TTC549 (cell line): ENCODE data around the gene PML.

Source experiments
- FAIRE-seq: peaks from 2 replicates; lab custom pipeline; 2012; peaks lifted over from hg19 to GRCh38; lab: Jason Lieb, UNC

Gene PML

DNA sequence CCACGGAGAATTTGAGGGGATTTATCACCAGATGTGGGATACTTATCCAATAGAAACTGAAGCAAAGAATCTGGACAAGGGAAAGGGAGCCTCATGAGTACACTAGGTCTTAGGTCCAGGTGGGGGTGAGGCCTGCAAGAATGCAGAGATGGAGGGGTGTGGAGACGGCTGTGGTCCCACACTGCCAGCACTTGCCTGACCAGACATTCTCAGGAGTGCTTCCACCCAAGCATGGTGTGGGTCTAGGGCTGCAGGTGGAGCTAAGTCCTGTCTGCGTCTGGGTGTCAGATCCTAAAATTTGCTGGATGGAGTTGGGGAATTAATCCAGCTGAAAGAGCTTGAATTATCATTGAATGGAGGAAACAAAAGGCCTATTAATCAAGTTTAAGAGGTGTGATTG lies 14.4 kb downstream of the PML start:
- FAIRE-seq = no peak

DNA sequence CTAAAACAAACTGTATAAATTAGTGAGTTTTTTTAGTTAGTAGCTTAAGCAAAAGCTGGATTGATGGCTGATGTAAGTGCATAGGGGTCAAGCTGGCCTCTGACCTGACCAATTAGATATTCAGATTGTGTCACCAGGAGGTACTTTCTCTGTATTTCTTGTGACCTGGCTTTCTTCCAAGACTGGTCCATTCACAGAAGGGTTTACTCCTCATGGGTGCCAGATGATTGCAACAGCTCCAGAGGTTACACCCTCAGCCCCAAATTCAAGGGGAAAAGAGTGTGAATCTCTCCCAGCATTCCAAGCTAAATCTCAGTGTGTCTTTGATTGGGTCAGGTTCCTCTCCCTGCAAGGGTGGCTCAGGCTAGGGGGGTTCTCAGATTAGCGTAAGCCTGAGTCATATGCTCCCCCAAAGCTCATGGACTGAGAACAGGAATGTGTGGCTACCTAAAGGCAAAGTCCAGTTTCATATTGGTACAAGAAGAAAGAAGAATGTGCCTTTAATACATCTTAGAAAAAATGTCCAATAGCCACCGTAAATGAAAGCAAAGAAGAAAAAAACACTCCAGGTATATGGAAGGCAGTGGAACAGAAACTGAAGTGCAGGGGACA lies 16.5 kb downstream of the PML start:
- FAIRE-seq = no peak

DNA sequence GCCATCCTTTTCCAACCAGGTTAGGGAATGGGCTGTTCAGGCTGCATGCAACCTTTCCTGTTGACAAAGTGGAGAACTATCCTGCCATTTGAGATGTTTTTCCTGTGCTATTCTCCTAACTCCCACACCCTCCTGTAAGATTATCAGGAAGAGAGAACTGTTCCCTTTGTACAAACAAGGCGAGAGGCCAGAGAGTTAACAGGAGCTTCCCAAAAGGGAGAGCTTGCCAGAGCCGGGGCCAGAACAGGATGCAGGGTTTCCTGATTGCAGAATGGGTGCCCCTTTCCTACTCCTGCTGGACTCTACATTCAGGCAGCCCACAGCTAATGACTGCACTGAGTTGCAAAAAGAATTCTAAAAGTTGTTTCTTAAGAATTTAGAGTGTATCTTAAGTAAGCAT lies 17.1 kb downstream of the PML start:
- no peak for FAIRE-seq

DNA sequence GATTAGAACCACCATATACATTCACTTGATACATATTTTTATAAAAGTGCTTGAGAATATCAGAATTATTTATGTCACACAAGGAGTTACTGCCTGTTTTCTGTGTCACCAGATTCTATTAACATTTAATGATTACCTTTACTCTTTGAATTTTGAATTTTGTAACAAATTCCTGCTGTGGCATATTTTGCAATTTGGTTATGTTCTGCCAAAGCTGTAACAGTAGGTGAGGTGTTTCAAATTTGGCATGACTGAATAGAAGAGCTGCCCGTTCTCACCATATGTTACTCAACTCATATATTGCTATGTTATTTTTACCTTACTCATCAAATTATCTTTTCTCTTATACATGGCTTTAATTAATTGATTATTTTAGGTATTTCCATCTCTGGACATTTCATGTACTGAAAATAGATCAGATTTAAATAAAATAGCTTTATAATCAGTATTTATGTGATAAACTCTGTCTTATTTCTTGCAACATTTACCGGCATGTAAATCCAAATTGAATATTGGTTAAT lies 18.9 kb downstream of the PML start:
- no peak for FAIRE-seq

DNA sequence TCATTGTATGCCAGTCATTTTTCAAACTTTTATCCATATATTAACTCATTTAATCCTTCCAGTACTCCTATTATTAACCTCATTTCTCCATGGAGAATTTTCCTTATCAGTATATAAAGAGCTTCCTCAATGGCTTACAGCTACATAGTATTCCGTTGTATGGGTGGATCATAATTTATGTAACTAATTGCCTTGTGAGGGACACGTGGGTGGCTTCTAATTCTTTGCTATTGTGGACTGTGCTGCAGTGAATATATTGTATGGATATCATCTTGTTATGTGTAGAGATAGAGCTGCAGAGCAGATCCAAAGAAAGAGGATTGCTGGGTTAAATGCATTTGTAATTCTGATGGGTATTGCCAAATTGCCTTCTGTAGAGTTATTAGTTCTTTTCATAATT lies 25.2 kb downstream of the PML start:
- no peak for FAIRE-seq

DNA sequence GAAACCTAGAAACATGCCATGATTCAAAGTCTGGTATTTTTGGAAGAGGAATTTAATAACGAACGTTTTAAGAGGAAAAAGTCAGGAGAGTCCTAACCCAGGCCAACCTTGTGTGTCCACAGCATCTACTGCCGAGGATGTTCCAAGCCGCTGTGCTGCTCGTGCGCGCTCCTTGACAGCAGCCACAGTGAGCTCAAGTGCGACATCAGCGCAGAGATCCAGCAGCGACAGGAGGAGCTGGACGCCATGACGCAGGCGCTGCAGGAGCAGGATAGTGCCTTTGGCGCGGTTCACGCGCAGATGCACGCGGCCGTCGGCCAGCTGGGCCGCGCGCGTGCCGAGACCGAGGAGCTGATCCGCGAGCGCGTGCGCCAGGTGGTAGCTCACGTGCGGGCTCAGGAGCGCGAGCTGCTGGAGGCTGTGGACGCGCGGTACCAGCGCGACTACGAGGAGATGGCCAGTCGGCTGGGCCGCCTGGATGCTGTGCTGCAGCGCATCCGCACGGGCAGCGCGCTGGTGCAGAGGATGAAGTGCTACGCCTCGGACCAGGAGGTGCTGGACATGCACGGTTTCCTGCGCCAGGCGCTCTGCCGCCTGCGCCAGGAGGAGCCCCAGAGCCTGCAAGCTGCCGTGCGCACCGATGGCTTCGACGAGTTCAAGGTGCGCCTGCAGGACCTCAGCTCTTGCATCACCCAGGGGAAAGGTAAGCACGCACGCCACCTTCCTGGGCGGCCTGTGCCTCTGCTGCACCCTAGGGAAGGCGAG lies 28.4 kb downstream of the PML start:
- no peak for FAIRE-seq

DNA sequence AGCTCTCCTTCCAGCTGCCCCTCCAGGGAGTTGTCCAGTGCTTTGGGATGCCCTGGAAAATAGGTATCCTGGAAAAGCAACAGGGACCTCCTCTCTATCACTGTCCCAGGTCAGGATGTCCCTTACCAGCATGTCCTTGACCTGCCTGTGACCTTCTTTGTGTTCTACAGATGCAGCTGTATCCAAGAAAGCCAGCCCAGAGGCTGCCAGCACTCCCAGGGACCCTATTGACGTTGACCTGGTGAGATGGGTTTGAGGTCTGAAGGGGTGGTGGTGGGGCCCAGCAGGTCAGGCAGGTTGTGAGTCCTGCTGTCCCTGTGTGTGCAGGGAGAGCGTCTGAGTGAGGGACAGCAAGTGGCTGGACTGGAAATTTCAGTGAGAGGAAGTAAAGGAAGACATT lies 30.2 kb downstream of the PML start:
- FAIRE-seq = no peak

DNA sequence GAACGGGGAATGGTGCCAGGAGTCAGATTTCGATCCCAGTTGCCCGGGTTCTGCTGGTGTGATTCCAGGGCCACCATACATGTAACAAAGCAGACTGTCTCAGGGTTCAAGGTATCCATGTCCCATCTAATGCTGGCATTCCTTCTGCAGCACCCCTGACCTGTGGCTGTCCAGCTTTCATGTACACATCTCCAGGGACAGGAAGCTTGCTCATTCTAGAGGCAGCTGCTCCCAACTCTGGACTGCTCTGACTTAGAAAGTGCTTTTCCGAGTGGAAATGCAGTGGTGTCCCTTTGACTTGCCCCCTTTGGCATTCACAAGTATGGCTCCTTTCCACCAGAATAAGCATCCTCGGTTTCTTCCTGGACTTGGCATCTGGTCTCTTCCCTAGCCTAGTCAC lies 30.9 kb downstream of the PML start:
- no peak for FAIRE-seq

DNA sequence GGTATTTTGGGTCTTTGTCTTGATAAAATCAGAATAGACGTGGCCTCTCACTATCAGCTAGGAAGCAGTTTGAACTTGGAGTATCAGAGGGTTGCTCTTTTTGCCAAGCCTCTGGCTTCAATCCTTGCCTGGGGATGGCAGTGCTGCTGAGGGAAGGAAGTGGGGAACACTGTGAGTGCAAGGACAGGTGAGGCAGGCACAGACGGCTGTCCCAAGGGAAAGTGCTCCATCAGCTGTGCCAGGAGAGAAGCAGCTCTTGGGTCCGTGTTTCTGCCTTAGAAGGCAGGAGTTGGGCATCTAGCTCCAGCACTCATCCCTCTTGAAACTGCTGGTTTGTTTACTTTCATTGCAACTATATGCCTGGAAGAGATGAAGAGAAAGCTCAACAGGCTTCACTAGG lies 33.2 kb downstream of the PML start:
- no peak for FAIRE-seq

DNA sequence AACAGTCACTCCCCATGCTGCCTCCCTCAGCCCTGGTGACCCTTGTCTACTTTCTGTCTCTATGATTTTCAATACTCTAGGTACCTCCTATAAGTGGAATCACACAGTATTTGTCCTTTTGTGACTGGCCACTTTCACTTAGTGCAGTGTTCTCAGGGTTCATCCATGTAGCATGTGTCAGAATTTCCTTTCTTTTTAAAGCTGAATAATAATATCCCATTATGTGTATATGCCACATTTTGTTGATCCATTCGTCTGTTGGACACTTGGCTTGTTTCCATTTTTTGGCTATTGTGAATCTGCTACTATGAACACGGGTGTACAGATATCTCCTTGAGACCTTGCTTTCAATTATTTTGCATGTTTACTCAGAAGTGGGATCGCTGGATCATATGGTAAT lies 34.1 kb downstream of the PML start:
- FAIRE-seq = no peak

DNA sequence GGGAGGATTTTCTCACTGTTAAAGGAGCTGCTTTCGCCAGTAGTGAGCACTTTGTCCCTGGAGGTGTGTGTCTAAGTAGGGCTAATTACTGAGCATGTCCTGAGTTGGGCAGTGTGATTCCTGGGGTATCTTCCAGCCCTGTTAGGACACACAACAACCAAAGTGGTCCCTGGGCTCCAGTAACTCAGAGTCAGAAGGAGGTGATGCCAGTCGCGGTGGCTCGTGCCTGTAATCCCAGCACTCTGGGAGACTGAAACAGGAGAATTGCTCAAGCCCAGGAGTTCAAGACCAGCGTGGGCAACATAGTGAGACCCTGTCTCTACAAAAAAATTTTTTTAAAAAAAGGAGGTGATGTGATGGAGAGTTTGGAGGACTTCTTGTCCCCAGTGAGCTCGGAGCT lies 37.5 kb downstream of the PML start:
- no peak for FAIRE-seq

DNA sequence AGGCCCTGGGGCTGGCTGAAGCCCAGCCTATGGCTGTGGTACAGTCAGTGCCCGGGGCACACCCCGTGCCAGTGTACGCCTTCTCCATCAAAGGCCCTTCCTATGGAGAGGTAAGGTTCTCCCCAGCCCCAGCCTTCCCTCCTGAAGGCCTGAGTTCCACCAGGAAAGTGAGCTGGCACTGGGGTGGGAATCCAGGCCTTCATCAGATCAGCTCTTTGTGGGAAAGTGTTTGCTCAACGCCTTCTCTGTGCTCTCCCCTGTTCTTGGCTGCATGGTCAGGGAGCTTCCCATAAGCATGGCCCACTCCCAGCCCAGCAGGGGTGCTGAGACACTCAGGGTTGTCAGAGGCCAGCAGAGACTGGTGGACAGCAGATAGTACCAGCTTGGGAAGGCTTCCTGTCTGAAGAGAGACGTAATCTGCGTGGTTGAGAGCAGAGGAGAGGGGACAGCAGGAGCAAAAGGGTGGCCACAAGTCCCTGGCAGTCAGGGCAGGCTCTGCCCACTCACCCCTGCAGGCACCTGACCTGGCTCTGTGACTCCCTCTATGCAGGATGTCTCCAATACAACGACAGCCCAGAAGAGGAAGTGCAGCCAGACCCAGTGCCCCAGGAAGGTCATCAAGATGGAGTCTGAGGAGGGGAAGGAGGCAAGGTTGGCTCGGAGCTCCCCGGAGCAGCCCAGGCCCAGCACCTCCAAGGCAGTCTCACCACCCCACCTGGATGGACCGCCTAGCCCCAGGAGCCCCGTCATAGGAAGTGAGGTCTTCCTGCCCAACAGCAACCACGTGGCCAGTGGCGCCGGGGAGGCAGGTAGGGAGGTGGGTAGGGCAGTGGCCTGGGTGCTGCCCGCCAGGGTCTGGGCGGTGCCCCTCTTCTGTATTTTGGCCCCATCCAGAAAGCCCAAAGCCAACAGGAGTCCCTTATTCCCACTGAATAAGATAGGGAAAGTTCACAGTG lies 38.4 kb downstream of the PML start:
- FAIRE-seq = no peak

DNA sequence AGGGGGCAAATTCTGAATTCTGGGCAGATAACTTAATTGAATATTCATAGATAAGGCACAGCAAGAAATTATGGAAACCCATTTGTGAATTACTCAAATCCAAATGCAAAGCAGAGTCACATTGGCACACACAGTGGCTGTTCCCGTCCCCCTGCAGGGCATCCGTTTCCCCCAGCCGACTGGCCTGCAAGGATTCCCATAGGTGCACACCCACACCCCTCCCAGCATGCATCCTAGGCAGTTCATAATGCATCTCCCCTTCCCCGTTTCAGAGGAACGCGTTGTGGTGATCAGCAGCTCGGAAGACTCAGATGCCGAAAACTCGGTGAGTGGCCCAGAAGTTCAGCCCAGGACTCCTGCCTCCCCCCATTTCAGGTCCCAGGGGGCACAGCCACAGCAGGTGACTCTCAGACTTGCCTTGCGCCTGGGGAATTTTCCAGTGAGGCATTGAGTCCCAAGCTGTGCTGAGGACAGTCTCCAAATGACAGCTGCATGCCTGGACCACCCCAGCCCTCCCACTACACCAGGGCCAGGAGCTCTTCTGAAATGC lies 39.8 kb downstream of the PML start:
- FAIRE-seq = no peak

DNA sequence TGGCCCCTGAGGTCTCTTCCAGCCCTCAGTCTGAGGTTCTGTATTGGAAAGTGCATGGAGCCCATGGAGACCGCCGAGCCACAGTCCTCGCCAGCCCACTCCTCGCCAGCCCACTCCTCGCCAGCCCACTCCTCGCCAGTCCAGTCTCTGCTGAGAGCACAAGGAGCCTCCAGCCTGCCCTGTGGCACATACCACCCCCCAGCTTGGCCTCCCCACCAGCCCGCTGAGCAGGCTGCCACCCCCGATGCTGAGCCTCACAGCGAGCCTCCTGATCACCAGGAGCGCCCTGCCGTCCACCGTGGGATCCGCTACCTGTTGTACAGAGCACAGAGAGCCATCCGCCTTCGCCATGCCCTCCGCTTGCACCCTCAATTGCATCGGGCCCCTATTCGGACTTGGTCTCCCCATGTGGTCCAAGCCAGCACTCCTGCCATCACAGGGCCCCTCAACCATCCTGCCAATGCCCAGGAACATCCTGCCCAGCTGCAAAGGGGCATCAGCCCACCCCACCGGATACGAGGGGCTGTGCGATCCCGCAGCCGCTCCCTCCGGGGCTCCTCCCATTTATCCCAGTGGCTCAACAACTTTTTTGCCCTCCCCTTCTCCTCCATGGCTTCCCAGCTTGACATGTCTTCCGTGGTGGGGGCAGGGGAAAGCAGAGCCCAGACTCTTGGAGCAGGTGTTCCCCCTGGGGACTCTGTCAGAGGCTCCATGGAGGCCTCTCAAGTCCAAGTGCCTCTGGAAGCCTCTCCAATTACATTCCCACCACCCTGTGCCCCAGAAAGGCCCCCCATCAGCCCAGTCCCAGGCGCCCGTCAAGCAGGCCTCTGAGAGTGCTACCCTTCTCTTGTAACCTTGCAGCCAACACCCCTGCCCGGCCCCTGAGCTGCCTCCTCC lies 40.9 kb downstream of the PML start:
- no peak for FAIRE-seq

DNA sequence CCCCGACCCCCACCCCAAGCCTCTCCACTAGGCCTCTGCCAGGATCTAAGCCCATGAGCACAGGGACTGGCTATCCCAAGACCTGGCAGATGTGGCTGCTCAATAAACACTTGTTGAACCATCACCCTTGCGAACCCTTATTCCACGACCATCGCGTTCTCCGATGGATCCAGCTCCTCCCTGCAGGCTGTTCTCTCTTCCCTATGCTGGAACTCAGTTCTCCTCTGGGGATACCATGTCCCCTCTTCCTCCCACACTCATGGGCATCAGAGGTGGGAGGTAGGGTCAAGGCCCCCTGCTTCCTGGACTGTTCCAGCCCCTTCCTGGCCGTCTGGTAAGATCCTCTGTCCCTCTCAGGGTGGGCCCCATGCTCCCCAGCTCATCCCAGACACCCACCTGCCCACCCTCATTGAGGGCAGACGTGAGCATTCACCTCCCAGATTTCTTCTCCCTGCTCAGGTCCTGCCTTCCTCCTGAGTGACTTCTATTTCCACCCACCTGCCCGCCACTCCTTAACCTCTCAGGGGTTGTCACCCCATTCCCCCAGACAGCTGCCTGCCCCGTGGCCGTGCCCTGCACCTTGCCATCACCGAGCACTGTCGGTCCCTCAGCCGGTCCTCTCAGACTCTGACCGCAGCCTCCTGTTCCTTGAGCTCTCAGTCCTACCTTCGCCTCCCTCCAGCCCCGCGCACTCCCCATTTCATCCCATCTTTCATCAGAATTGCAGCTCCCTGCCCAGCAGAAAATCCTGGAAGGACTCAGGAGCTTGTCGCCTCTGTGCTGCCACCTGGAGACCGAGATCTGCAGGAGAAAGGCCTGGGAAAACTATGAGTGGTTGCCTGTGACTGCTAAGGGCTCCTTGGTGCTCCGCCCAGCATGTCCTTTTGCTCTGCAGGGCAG lies 42.0 kb downstream of the PML start:
- no peak for FAIRE-seq

DNA sequence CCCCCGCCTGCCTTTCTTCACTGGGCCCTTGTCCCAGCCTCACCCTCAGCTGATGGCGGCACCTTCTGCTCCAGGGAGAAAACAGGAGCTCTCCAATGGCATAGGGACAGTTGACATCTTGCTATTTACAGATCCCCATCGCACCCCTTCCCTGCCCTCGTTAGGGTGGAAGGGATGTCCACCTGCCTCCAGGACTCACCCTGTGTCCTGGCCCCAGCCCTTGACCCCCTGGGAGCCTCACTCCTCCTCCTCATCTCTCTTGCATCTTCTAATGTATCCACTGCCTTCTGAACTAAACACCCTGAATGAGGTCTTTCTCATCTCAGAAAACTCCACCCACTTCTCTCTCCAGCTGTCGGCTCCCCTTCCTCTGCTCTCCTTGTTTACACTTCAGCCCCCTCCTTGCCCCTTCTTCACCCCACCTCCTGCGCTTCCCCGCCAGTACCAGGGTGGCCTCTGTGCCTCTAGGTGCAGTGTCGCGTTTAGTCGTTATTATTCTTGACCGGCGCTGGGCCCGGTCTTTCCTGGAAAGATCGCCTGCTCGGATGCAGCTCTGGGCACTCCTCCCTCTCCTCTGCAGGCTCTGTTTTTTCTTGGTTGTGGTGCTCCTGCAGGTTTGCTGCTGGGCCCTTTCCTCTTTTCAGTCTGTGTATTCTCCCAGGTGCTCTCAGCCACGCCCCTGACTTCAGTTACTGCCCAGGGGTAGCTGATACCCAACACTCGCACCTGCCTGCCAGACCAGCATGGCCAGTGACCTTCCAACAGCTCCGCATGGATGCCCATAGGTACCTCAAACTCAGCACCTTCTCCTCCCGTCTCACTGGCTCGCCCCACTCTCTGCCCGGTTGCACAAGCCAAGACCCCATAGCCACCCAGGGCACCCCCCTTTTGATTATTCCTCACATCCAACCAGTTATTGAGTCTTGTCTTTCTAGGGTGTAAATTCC lies 42.9 kb downstream of the PML start:
- FAIRE-seq = no peak

DNA sequence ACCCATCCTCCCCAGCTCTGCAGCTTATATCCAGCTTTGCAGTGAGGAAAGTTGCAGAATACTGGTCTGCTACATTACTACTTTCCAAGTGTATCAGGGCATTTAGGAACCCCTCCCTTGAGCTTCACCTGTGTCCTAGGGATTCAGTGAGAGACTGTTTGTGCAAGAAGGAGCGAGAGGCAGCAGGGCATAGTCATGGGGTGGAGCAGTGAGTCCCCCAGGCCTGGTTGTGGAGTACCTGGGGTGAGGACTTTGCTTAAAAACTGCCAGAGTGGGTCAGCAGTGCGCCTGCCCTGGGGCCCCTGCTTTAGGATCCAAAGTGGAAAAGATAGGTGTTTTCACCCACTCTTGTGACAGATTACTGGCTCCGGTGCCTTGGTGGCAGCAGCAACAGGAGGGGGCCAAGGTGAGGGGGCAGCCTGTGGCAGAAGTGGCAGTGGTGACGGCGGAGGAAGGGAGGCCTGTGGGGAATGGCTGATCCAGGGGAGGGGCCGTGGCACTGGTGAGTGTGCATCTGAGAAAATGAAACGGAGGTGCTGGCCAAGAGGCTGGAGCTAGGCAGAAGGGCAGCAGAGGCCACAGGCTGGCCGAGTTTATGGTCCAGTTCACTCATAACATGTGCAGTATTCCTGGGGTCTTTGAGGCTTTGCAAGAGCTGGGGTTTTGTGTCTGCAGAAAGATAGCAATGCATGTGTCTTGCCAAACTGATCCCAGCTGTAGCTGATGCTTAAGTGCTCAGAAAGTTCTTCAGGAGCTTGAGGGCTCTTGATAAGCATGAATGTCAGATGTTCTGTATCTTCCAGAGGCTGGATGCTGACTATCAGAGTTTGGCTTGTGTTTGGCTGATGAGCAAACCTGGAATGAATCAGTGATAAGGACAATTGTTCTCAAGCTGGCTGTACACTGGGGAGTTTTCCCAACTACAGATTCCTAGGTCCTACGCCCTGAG lies 44.5 kb downstream of the PML start:
- no peak for FAIRE-seq

DNA sequence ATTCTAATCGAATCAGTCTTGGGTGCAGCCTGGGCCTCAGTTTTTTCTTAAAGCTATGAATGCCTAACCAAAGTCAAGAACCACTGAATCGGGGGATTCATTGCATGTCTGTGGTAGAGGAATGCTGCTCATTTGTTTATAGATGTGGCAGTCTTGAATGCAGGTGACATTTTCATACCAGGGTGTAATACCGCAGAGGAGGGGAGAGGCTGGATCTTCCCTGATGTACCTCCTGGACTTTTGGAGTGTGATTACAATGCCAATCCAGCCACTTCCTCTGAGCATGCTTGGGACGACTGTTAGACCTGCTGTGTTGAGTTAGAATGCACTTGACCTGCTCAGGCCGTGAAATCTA lies 45.1 kb downstream of the PML start:
- no peak for FAIRE-seq
